ENCODE measurements around the gene SPRY4. TPM values are rescaled to one million over a fixed set of nuclear protein-coding genes. Genes with fewer than 3 reads are reported as not detected.

Gene SPRY4
- total and polyA plus RNA-seq, 2 of the 13 experiments (the other 11 are each of a cell fraction or from before 2014, with no cell fraction given), result 8.9 to 17.8 TPM

- TF ChIP-seq ZNF580 (CRISPR knock-in tag; IDR thresholded peaks at IDR 0.05; ENCODE audit: borderline replicate concordance, low read depth), result no peak
- no peak for TF ChIP-seq ZNF431 (CRISPR knock-in tag; IDR thresholded peaks at IDR 0.05; ENCODE audit: borderline replicate concordance, low read depth)
- no peak for TF ChIP-seq NR2F2 (IDR thresholded peaks at IDR 0.05; ENCODE audit: borderline replicate concordance, low read depth)
- no peak for TF ChIP-seq HNRNPLL (IDR thresholded peaks at IDR 0.05; ENCODE audit: low read depth, low read length, poor library complexity, severe bottlenecking)
- TF ChIP-seq PITX1 (CRISPR knock-in tag; IDR thresholded peaks at IDR 0.05), result peak; percentile 57; the same call in 1 of the 2 replicates
- no peak for TF ChIP-seq RNF219 (CRISPR knock-in tag; IDR thresholded peaks at IDR 0.05)
- no peak for TF ChIP-seq ARID2 (CRISPR knock-in tag; IDR thresholded peaks at IDR 0.05; ENCODE audit: borderline replicate concordance)
- TF ChIP-seq ATF4 (CRISPR knock-in tag; IDR thresholded peaks at IDR 0.05), result no peak
- TF ChIP-seq ZHX2 (IDR thresholded peaks at IDR 0.05; ENCODE audit: low read depth), result no peak
- TF ChIP-seq ZHX2 (CRISPR knock-in tag; IDR thresholded peaks at IDR 0.05; ENCODE audit: borderline replicate concordance), result no peak
- no peak for TF ChIP-seq NBN (conservative IDR thresholded peaks at IDR 0.05)
- no peak for TF ChIP-seq TAF15 (IDR thresholded peaks at IDR 0.05; ENCODE audit: low read depth, low read length, poor library complexity, severe bottlenecking)
- no peak for TF ChIP-seq ZZZ3 (CRISPR knock-in tag; IDR thresholded peaks at IDR 0.05; ENCODE audit: borderline replicate concordance)
- no peak; the same call in 1 of the 2 replicates for TF ChIP-seq ZMYM2 (CRISPR knock-in tag; IDR thresholded peaks at IDR 0.05)
- TF ChIP-seq ZNF17 (CRISPR knock-in tag; IDR thresholded peaks at IDR 0.05), result no peak
- 0 out of 2 replicates have a peak, but pooled peaks have one; percentile 9 for TF ChIP-seq TARDBP (CRISPR knock-in tag; IDR thresholded peaks at IDR 0.05)
- TF ChIP-seq ZNF331 (CRISPR knock-in tag; IDR thresholded peaks at IDR 0.05), result no peak
- no peak for TF ChIP-seq HOXA9 (CRISPR knock-in tag; IDR thresholded peaks at IDR 0.05; ENCODE audit: borderline replicate concordance)
- no peak for TF ChIP-seq KAT2B (IDR thresholded peaks at IDR 0.05; ENCODE audit: borderline replicate concordance, low read depth, low read length)
- no peak for TF ChIP-seq GPBP1L1 (CRISPR knock-in tag; IDR thresholded peaks at IDR 0.05)
Measured at GRCh38 chr5:142306077-142306502, 18.7 kb downstream of the SPRY4 start (continued).

Data from HepG2 (cell line).